HepG2 (cell line): ENCODE data around the gene THY1.

Source experiments
- EHMT2 ChIP-seq: fragments of 200-600 bp; sonication (generic); IDR thresholded peaks from 2 replicates; pipeline ENCODE4 v1.7.0; 2017; ENCODE audit warnings: antibody characterized with exemption, low read depth, low read length, borderline replicate concordance
- FIP1L1 ChIP-seq: fragments of 200-400 bp; formaldehyde crosslinking; IDR thresholded peaks from 2 replicates; pipeline ENCODE4 v1.6.1; 2018; ENCODE audit warnings: low read depth, mild to moderate bottlenecking, low read length, moderate library complexity, borderline replicate concordance; ENCODE audit not compliant: insufficient read depth
- FOXM1 ChIP-seq: sonication (generic); formaldehyde crosslinking; IDR thresholded peaks from 2 replicates; pipeline ENCODE4 v1.5.0; 2020; ENCODE audit warnings: missing genetic modification reagents
- MYC ChIP-seq: sonication (generic); formaldehyde crosslinking; IDR thresholded peaks from 2 replicates; pipeline ENCODE4 v1.9.0; 2021; ENCODE audit warnings: missing genetic modification reagents, borderline replicate concordance
- NR2F6 ChIP-seq, 2 experiments: IDR thresholded peaks; 2 replicates each; pipeline ENCODE4 v1.6.1; 2016; ENCODE audit warnings: antibody characterized with exemption in 1 of 2, mild to moderate bottlenecking in 1 of 2
- POLR2A ChIP-seq, 2 experiments: IDR thresholded peaks; 2 replicates each; pipeline ENCODE4 v1.6.1; 2011; ENCODE audit warnings: low read depth in 2 of 2, low read length in 2 of 2, mild to moderate bottlenecking in 1 of 2, moderate library complexity in 1 of 2; ENCODE audit not compliant: insufficient read depth in 1 of 2
- SP1 ChIP-seq, 2 experiments: fragments of 450-650 bp in 1 of 2; sonication (generic) in 1 of 2; formaldehyde crosslinking in 1 of 2; IDR thresholded peaks; 2 replicates each; pipeline versions ENCODE4 v1.4.0 to v1.6.1; 2016 to 2020; ENCODE audit warnings: missing genetic modification reagents in 1 of 2
- SP140L ChIP-seq: sonication (generic); formaldehyde crosslinking; IDR thresholded peaks from 2 replicates; pipeline ENCODE4 v1.4.0; 2020; ENCODE audit warnings: missing genetic modification reagents, borderline replicate concordance
- ZFP37 ChIP-seq: sonication (generic); formaldehyde crosslinking; IDR thresholded peaks from 2 replicates; pipeline ENCODE4 v1.4.0; 2020; ENCODE audit warnings: missing genetic modification reagents, borderline replicate concordance
- TF ChIP-seq, protein P1 (sequence below): sonication (generic); formaldehyde crosslinking; IDR thresholded peaks from 2 replicates; pipeline ENCODE4 v1.8.0; 2022; ENCODE audit warnings: mild to moderate bottlenecking, missing genetic modification reagents; ENCODE audit not compliant: insufficient replicate concordance
- TF ChIP-seq, protein P2 (sequence below): IDR thresholded peaks from 2 replicates; pipeline ENCODE4 v1.6.1; 2012; ENCODE audit warnings: inconsistent platforms

DNA sequence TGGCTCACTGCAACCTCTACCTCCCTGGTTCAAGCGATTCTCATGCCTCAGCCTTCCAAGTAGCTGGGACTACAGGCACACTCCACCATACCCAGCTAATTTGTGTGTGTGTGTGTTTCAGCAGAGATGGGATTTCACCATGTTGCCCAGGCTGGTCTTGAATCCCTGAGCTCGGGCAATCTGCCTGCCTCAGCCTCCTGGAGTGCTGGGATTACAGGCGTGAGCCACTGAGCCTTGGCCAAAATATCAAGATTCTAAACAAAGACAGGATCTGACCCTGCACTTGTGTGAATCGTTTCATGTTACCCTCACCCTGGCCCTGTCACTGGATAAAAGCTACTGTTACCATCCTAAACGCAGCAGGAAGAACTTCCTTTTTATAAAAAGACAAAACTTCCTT lies 15.6 kb upstream of the THY1 start:
- TF ChIP-seq SP140L (CRISPR knock-in tag) (no peak), SP1 (IDR thresholded peaks at IDR 0.05) (no peak), SP1 (CRISPR knock-in tag; IDR thresholded peaks at IDR 0.05) (no peak), FOXM1 (CRISPR knock-in tag) (no peak), ZFP37 (CRISPR knock-in tag) (no peak), MYC (CRISPR knock-in tag) (no peak), POLR2A (IDR thresholded peaks at IDR 0.05; ENCODE audit: insufficient read depth in 1 of 2, low read depth in 2 of 2, low read length in 2 of 2) (no peak), EHMT2 (no peak), FIP1L1 (no peak), NR2F6 (IDR thresholded peaks at IDR 0.05) (no peak), NR2F6 (CRISPR knock-in tag; IDR thresholded peaks at IDR 0.05) (no peak)
- TF ChIP-seq, protein P1, sequence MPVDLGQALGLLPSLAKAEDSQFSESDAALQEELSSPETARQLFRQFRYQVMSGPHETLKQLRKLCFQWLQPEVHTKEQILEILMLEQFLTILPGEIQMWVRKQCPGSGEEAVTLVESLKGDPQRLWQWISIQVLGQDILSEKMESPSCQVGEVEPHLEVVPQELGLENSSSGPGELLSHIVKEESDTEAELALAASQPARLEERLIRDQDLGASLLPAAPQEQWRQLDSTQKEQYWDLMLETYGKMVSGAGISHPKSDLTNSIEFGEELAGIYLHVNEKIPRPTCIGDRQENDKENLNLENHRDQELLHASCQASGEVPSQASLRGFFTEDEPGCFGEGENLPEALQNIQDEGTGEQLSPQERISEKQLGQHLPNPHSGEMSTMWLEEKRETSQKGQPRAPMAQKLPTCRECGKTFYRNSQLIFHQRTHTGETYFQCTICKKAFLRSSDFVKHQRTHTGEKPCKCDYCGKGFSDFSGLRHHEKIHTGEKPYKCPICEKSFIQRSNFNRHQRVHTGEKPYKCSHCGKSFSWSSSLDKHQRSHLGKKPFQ, result no peak
- TF ChIP-seq, protein P2, sequence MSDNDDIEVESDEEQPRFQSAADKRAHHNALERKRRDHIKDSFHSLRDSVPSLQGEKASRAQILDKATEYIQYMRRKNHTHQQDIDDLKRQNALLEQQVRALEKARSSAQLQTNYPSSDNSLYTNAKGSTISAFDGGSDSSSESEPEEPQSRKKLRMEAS, result no peak
